LNCaP clone FGC (cell line): ENCODE measurements around the gene BRSK2.

Experiments used
- DNase-seq: peaks from one replicate; pipeline ENCODE4 v3.0.0-alpha.2; 2011; ENCODE audit warnings: low read depth
- H3K4me3 ChIP-seq: 2 replicates; pipeline ENCODE4 v1.5.1; 2011; ENCODE audit warnings: mild to moderate bottlenecking, low read depth, low read length, control low read depth
- TF ChIP-seq, protein P1 (sequence below): IDR thresholded peaks from 2 replicates; pipeline ENCODE4 v1.5.1; 2012; ENCODE audit warnings: mild to moderate bottlenecking; ENCODE audit not compliant: control insufficient read depth, insufficient read depth; ENCODE audit errors: extremely low read depth

BRSK2 gene

DNA sequence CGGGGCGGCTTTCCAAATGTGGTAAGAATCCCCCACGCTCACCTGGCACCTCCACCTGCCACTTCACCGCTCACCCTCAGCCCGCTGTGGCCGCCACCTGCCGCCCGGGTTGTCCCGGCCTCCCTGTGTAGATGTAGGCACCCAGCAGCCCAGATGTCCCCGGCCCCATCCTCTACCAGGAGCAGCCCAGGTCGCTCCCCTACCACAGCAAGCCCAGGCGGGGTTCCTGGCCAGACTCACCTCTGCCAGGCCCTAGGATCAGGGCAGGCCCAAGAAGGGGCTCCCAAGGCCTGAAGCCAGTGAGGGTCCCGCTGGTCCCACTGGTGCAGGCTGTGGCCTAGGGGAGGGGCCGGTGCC lies 69.5 kb downstream of the BRSK2 start:
- no peak for DNase-seq
- H3K4me3 ChIP-seq = no peak overlapping the region
- TF ChIP-seq, protein P1, sequence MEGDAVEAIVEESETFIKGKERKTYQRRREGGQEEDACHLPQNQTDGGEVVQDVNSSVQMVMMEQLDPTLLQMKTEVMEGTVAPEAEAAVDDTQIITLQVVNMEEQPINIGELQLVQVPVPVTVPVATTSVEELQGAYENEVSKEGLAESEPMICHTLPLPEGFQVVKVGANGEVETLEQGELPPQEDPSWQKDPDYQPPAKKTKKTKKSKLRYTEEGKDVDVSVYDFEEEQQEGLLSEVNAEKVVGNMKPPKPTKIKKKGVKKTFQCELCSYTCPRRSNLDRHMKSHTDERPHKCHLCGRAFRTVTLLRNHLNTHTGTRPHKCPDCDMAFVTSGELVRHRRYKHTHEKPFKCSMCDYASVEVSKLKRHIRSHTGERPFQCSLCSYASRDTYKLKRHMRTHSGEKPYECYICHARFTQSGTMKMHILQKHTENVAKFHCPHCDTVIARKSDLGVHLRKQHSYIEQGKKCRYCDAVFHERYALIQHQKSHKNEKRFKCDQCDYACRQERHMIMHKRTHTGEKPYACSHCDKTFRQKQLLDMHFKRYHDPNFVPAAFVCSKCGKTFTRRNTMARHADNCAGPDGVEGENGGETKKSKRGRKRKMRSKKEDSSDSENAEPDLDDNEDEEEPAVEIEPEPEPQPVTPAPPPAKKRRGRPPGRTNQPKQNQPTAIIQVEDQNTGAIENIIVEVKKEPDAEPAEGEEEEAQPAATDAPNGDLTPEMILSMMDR = no peak

DNA sequence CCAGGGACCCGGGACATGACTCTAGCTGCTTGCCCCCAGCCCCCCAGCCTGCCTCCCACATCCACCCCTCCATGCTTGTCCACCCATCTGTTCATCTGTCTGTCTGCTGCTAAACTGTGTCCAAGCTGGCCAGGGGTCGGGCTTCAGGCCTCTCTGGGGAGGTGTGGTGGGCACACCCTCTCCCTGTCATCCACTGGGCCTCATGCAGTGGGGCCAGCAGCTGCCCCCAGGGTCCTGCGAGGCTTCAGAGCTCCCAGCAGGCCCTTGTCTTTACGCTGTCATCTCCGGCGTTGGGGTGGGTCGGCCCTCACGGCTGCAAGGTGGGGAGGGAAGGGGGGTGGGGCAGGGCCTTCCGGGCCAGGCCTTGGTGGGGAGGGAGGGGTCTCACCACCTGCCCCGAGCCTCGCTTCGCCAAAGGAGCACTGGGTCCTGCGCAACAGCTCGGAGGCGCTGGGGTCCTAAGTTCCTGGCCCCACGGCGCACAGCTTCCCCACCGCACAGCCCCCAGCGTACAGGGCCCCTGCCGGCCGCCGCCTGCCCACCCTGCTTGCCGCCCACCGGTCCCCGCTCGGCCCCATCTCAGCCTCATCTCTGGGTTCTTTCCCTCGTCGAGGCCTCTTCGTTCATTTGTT lies 70.1 kb downstream of the BRSK2 start:
- TF ChIP-seq, protein P1 = no peak
- DNase-seq = no peak
- no peak overlapping the region for H3K4me3 ChIP-seq

DNA sequence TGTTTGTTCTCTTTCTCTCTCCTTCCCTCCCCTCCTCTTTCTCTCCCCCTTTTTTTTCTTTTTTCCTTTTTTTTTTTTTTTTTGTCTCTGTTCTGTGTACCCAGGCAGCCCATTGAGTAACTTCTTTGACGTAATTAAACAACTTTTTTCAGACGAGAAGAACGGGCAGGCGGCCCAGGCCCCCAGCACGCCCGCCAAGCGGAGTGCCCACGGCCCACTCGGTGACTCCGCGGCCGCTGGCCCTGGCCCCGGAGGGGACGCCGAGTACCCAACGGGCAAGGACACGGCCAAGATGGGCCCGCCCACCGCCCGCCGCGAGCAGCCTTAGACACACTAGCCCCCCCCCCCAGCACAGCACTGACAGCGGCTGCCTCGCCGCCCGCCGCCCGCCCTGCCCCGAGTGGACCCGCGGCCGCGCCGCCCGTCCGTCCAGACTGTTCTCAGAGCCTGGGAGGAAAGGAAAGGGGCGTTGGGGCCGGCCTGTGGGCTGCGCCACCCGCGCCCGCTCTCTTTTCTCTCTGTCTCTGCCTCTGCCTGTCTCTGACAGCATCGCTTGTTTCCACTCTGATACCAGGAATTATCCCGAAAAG lies 70.8 kb downstream of the BRSK2 start:
- TF ChIP-seq, protein P1 = no peak
- no peak for DNase-seq
- H3K4me3 ChIP-seq = no peak overlapping the region

DNA sequence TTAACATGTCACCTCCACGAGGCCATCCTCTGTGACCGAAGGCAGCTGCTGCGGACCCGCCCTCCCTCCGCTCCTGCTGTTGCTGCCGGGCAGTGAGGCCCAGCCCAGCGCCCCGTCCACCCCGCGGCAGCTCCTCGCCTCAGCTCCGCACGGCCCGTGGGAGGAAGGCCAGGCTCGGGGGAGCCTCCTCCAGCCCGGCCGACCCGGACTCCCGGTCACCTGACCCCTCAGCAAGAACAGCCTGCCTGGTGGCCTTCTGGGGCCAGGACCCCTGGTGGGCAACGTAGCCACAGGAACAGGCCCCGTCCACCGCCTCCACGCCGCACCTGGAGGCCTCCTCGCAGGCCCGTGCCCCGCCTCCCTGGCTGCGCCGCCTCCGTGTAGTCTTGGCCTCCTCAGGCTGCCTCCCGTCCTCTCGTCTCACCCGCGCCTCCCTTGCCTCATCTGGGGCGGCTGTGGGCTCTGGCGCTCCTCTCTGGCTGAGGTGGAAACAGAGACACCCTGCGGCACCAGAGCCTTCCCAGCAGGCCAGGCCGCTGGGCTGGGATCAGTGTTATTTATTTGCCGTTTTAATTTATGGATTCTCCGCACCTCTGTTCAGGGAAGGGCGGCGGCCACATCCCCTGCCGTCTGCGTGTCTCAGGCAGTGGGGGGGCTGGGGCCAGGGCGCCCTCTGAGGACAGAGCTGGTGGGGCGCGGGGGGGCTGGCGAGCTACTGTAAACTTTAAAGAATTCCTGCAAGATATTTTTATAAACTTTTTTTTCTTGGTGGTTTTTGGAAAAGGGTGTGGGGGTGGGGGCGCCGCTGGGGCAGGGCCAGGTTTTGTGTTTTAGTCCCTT lies 71.5 kb downstream of the BRSK2 start:
- no peak overlapping the region for H3K4me3 ChIP-seq
- DNase-seq = no peak
- TF ChIP-seq, protein P1 = no peak

DNA sequence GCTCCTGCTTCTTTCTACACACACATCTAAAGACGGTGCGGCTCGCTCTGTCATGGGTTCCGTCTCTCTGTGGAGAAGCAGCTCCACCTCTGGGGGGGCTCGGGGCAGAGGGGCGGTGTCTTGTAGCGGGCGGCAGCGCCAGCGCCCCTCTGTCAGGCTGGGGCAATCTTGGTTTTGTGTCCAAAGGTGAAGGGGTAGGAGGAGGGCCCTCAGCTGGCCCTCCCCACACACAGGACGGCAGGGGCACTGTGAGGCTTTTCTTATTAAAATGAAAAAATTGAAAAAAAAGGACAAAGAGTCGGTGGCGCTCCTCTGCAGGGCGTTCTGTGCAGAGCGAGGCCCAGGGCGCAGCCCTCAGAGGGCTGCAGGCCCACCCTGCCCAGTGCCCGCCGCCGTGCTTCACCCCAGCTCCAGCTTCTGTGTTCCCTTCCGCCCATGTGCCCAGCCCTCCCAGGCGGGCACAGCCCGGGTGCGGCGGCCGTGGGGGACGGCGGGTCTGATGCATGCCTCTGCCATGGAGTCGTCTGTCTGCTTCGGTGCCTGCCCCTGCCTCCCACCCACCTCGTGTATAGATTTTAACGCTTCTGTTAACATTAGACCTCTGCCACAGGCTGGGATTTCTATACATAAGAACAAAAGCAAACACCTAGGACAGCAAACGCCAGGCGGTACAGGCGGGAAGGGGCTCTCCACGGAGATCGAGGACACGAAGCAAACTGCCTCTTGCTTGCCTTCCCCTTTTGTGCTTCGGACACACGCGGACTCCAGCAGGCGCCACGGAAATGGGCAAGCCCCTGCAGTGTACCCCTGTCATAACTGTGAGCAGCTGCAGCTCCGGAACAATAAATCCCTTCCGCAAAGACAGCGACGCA lies 72.3 kb downstream of the BRSK2 start:
- TF ChIP-seq, protein P1 = no peak
- DNase-seq = no peak
- H3K4me3 ChIP-seq = no peak overlapping the region

DNA sequence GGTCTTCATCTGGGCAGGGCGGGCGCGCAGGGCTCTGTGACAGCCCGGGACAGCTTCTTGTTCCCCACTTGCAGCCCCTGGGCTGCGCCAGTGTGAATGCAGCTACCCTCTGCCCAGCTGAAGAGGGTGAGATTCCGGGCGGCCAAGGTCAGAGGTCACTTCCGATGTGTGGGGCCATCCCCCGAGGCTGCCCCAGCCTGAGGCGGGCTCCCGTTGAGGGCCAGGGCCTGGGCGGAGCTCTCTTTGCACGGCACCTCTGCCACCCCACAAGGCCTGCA lies 72.9 kb downstream of the BRSK2 start:
- TF ChIP-seq, protein P1 = no peak
- H3K4me3 ChIP-seq = no peak overlapping the region
- no peak for DNase-seq
